Fibroblast of skin of back (primary cell): ENCODE results near the gene ALDH16A1.

Source experiments
- DNase-seq: peaks from one replicate; pipeline ENCODE4 v3.0.0-alpha.2; 2013

ALDH16A1 gene

DNA sequence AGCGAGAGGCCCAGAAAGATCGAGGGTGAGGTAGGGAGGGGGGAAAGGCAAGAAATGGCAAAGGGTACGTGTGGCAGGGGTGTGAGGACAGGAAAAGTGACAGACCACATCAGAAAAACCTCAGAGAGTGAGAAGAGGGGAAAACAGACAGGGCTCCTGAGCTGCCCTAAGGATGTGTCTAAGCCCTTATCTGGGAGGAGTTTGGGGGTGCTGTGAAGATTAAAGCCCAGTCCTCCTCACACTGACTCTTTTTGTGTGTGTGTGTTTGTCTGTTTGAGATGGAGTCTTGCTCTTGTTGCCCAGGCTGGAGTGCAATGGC lies 29.1 kb upstream of the ALDH16A1 start:
- no peak for DNase-seq

DNA sequence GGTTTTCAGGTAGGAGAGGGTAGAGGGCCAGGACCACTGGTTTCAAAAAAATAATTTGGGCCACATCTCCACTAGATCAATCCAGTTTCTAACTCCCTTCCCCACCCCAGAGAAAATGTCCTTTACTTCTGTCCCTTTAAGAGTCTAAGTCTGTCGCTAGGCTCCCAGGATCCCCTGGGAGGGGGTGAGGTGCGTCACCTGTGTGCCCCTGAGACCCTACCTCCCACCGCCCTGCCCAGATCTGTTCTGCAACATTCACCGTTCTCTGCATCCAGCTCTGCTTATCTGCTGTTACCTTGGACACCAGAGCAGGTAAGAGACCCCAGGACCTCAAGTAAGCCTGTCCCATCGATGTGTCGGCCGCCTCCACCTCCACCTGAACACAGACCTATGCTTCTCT lies 27.8 kb upstream of the ALDH16A1 start, which contains the start of gene GFY:
TSS of gene GFY (plus strand) at position 211 of the 400 bp plus-strand sequence. CDS start 1,043 bp downstream, outside the sequence.
- no peak for DNase-seq

DNA sequence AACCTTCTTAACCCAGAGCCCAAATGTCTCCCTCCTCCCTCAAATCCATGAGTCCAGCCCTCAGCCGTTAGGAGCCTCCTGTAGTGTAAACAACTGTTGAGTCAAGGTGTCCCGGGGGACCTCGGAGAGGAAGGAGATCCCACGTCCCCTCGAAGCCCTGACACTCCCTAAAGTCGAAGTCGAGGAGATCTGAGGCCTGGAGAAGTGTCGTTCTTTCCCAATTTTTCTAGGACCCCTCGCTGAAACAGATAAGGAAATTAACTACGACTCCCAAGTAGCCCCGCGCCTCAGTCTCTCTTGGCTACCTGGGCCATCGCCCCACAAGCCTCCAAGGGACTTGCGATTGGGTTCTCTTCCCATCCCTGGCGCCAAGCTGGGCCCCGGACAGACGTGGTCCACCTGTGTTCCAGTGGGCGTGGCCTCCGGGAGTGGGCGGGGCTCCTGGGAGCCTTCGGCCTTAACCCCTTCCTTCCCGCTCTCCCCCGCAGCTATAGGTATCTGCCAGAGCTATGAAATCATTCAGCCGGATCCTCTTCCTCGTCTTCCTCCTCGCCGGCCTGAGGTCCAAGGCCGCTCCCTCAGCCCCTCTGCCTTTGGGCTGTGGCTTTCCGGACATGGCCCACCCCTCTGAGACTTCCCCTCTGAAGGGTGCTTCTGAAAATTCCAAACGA lies 27.0 kb upstream of the ALDH16A1 start:
- peak; percentile 40 for DNase-seq

DNA sequence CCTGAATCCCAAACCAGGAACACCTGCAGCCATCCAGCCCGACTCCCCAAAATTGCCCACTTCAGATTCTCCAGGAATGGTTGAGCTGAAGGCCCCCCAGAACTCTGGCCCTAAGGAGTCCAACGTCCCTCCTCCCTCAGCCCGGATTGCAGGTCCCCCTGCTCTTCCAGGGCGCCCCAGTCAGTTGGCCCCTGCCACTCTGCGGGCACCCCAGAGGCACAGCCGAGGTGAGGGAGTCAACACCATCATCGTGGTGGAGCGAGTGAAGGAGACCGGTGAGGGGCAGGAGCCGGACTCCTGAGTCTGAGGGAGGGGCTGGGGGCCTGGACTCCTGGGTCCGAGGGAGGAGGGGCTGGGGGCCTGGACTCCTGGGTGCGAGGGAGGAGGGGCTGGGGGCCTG lies 25.7 kb upstream of the ALDH16A1 start:
- no peak for DNase-seq

DNA sequence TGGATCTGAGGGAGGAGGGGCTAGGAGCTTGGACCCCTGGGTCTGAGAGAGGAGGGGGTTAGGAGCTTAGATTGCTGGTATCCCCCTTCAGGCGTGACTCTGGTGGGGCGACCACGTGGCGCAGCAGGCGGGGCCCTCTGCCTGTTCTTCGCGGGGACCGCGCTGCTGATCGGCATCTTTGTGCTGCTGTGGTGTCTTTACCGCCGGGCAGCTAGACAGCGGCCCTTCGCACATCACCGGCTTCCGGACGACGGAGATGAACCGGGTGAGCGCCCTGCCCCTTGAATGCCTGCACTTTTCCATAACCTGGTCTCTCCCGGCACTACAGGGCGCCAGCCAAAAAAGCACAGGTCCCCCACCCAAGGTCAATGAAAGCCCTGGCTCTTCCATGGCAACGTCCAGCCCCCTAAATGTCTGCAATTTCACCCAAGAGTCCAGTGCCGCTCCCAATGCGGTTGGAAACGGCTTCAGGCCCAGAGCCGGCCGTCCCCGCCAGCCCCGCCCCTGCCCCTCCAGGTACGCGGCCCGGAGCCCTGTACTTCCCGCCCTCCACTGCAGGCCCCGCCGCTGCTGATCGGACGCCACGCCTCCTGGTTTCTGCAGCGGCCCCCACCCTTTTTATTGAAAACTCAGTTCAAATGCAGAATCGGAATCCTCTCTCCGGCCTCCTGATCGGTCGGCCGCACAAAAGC lies 25.0 kb upstream of the ALDH16A1 start:
- no peak for DNase-seq

DNA sequence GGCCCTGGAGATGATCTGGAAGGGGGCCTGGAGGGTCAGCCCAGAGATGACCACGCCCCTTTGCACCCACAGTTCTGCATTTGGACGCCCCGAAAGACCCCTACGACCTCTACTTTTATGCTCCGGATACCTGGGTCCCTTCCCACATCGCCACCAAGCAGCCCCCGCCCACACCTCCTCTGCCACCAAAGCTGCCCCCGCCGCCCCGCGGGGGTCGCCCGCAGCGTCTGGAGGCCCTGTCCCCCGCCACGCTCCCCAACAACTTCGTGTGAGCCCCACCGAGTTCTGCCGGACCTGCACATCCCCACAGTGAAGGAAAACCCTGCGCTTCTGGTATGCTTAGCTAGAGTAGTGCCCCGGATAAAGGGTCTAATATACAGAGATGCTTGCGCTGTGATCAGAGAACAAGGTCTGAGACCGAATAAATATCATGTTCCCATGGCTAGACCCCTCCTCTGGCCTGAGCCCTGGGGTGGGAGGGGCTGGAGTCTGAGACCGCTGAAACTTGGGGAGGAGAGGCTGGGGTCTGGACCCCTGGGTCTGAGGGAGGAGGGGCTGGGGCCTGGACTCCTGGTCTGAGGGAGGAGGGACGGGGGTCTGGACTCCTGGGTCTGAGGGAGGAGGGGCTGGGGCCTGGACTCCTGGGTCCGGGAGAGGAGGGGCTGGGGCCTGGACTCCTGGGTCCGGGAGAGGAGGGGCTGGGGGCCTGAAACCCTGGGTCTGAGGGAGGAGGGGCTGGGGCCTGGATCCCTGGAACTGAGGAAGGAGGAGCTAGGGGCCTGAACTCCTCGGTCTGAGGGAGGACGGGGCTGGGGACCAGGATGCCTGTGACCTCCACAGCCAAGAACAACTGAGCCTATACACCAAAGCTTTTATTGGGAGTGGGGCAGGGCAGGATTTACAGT lies 24.2 kb upstream of the ALDH16A1 start:
- DNase-seq, result no peak

DNA sequence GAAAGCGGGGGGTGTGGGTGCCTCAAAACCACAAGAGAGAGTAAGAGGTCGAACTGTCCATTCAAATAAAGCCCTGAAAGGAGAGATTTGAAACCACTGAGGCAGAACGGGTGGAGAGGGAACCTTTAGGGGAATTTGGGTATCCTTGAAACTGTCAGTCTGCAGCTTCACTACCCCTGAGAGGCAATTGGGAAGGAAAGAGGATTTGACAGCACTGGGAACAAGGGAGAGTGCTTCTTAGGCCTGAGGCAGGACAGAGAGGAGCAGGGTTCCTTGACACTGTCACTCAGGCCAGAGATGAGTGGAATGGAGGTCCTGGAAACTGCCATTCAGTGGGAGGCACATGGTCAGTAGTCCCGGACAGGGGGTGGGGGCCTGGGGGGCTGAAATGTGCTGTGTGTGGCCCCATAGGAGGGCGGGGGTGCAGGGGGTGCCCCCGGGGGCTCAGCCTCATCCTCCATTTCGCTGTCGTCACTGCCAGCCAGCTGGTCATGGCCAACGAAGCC lies 22.8 kb upstream of the ALDH16A1 start:
- no peak for DNase-seq

DNA sequence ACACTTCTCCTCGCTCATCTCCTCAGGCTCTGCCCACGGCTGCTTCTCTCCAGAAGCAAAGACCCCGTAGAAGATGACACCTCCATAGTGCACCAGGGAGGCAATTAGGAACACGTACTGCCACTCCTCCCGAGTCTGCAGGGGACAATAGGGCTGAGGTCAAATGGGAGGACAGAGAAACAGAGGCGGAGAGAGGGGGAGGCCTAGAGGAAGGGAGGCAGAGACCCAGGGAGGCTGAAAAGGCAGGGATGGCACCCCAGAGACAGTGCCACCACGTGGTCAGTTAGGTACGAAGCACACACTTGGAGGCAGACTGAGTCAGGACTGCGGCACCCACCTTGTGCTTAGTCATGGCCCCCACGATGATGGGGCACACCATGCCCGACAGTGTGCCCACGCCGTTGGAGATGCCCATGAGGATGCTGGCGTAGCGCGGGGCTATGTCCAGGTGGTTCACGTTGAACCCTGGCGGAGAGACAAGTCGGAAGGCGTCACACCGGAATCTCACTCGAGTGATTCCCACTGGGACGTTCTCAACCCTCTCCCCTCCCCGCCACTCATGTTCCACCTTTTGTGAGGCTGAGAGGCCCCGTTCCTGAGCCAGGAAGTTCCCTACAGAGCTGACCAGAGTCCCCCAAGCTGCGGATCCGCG lies 22.2 kb upstream of the ALDH16A1 start:
- no peak for DNase-seq

DNA sequence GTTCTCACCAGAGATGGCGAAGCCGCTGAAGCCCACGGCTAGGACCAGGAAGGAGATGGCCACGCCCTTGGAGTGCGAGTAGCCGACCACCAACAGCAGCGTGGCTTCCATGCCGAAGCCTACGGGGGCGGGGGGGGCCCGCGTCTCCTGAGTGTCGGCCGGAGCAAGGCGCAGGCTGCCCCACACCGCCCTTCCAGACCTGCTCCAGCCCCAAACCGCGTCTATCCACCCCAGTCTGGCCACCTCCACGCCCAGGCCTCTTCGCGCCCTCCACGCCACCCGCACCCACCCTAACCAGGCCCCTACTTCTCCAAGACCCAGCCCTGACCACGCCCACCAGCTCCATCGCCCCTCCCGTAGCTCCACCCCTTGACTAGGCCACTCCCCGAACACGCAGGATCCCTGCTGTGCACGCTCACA lies 21.7 kb upstream of the ALDH16A1 start:
- DNase-seq, result no peak

DNA sequence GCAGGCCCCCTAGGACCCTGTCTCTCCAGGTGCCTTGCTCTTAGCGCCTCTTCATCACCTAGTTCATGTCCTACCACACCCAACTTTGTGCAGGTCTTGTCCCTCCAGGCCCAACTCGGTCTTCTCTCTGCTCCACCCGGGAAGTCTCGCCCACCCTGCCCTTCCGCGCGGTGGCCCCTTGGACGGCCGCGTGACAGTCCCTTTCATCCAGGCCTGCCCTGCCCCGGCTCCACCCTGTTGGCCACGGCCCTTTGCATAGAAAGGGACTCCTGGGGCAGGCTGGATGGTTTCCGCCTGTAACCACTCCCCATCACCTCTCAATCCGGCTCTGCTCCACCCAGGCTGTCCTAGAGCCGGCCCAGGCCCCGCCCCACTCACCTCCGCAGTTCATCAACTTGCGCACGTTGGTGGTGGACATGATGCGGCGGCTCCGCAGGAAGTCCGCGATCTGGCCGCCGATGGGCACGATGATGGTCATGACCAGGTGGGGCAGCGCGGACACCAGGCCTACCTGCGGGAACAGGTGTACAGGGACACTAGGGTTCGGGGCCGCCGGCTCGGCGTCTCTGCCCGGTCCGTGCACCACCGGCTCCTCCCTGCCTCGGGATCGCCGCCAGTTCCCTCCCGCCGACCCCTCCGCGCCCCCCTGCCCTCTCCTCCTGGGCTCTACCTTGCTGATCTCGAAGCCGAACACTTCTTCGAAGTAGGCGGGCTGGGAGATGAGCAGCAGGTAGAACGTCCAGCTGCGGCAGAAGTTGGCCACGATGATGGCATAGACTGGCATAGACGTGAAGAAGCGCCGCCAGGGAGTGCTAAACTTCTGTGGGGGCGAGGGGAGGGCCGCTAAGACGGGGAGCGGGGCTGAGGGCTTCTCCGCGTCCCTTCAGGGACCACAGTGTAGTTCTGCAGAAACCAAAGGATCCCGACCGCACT lies 20.6 kb upstream of the ALDH16A1 start:
- no peak for DNase-seq

DNA sequence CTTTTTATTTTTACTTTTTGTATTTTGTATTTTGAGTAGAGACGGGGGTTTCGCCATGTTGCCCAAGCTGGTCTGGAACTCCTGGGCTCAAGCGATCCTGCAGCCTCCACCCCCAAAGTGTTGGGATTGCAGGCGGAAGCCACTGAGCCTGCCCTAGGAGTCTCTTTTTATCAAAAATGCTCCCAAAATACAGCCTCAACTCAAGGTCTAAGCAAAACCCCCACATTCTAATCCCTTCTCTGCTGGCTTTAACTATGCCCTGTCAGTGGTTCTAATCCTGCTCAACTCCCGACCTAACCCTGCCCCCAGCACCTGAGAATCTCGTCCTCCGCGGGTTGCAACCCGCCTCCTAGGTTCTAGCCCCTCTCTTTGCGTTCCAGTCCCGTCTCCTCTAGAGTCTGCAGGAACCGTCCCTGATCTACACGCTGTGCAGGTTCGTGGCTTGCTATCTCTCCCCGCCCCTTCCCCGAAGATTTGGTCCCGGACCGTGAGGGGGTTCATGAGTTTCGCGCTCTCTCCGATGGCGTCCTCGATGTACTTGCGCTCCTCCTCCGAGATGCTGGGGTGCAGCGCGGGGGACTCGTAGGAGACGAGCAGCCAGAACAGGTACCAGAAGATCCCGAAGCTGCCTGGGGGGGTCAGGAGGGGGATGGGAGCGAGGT lies 19.7 kb upstream of the ALDH16A1 start:
- DNase-seq, result no peak

DNA sequence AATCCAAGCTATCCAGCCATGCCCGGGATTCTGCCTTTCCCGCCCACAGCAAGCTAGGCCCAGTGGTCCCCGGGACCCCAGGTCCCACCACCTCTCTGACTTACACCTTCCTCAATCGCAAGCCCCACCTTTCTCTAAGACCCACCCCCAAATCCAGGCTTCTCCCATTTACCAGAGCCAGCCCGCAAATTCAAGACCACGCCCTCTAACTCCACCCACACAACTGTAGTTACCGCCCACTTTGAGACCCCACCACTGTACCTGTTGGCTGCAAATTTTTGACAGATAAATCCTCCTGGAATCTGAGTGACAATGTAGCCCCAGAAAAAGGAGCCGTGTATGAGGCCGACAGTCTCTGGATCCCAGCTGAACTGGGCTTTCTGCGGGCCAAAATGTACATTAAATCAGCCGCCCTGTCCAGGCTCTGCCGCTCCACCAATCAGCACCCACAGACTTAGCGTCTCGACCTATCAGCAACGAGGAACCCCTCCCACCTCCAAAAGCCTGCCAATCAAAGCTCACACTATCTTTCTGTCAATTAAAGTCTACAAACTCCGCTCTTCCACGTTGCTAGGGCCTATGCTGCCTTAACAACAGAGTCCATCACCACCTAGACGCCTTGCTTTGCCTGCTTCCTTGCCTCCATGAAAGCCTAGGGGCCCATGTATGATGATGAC lies 18.0 kb upstream of the ALDH16A1 start:
- no peak for DNase-seq

DNA sequence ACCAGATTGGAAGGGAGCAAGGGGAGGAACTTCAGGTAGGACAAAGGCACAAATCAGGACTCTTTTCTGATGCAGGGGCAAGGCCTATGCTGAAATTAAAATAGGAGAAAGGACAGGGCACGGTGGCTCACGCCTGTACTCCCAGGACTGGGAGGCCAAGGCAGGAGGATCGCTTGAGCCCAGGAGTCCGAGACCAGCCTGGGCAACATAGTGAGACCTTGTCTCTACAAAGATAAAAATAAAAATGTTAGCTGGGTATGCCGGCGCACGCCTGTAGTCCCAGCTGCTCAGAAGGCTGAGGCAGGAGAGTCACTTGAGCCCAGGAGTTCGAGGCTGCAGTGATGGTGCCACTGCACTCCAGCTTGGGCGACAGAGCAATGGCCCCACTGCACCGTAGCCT lies 17.4 kb upstream of the ALDH16A1 start:
- DNase-seq, result no peak

DNA sequence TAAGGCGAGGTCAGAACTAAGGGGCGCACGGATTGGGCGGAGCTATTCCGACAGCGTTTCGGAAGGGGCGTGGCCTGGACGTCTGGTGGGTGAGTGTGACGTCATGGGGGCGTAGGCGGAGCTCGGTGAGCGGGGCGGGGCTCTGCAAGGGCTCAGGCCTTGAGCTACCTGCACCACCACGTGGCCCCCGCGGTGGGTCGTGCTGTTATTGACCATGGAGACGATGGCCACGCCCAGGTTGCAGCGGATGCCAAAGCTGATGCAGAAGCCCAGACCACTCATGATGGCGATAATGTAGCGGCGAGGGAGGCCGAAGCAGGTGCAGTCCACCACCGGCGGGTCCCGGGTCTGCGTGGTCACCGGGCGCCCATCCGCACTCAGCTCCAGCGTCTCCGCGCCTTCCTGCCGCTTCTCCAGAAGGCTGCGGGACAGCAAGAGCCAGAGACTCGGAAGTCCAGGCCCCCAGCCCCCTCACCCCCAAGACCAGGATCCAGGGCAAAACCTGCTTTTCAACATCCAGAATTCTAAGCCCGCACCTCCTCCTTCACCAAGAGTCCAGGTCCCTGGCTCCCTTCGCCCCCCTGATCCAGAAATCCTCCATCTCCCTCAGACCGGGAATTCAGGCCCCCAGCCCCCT lies 16.5 kb upstream of the ALDH16A1 start:
- no peak for DNase-seq

DNA sequence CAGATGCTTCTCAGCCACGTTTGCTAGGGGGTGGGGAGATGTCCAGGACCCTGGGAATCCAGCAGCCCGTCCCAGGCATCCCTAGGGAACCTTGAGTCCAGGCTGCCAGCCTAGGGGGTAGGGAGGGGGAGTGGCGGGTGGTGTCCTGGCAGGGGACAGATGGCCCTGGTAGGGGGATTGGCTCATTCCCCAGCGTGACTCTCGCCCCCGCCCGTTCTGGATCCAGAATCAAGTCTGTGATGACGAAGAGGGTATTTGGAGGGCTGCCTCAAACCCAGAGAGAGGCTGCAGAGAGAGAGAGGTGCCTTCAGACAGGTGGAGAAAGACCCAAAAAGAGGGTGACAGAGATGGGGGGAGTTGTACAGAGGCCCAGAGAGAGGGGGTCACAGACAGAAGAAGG lies 15.8 kb upstream of the ALDH16A1 start:
- DNase-seq, result no peak

DNA sequence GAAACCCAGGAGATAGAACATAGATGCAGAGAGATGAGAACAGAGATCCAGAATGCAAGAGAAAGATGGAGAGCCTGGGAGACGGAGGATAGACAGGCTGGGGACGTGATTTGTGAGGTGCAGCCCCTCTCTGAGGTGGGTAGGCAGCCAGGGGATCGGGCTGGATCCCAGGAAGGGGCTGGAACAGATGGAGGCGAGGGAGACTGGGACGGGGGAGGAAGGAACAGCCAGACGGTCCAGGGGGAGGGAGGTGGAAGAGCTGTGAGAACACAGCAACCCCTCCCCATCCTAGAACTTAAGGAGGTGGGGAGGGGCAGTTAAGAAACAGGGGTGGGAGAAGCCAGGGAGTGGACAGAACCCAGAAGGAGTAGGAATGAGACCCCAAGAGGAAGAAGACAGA lies 14.8 kb upstream of the ALDH16A1 start:
- DNase-seq, result no peak

DNA sequence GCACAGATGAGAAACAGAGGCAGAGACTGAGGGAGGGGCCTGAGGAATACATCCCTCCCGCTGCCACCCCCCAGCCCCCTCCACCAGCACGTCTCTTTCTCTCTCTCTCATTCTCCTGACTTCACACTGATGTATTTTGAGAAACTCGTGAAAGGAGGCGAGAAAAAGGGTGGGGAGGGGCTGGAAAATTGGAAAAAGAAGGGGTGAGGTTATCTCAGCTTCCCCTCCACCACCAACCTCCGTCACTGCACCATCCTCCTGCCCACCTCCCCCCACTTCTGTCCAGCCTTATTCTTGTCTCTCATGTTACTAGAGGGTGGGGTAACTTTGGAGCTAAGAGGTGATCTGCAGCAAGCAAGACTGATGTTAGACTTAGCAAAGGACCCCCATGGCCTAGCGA lies 13.2 kb upstream of the ALDH16A1 start:
- DNase-seq, result no peak

DNA sequence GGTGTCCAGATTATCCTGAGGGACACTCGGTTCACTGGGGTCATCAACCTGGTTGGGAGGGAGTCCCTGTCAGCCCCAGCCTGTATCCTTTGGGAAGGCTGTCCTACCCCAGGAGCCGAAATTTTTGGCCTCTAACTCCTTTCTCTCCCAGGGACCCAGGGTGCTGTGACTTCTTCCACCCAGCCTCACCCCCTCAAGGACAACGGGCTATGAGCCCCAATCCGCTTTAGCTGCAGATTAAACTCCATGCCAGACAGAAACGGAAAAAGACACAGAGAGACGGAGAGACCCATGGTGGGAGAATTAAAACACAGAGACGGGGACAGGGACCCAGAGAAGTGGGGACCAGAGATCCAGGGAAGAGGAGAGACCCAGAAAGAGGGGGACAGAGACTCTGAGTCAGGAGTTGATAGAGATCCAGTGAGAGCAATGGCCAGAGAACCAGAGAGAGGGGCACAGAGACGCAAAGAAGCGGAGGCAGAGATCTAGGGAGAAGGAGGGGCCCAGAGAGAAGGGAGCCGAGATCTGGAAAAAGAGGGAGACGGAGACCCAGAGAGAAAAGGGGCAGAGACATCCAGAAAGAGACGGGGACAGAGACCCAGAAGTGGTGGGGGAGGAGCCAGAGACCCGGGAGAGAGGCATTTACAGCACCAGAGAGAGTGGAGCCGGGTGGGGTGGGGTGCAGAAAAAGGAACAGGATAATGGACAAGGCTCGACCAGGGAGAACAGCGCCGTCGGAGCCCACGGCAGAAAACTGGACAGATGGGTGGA lies 12.4 kb upstream of the ALDH16A1 start:
- DNase-seq, result no peak
